NCI-H1417 (cell line): Measurements from ENCODE around the gene ZNF280A.
A peak's percentile ranks its signal among the peaks of the same experiment; 100 is the strongest.
"Not testable (repeated sequence)": the region's sequence is repeated elsewhere in the genome, so short reads cannot be mapped to it uniquely, and the experiment has no call there.

Experiments used
- DNase-seq, 3 experiments: peaks; one replicate each; lab custom pipeline; 2025; lab: John Stamatoyannopoulos, UW

The ZNF280A gene

GRCh38 chr22:22468794-22469469, 51.1 kb downstream of the ZNF280A start:
- DNase-seq: not testable (repeated sequence)

DNA sequence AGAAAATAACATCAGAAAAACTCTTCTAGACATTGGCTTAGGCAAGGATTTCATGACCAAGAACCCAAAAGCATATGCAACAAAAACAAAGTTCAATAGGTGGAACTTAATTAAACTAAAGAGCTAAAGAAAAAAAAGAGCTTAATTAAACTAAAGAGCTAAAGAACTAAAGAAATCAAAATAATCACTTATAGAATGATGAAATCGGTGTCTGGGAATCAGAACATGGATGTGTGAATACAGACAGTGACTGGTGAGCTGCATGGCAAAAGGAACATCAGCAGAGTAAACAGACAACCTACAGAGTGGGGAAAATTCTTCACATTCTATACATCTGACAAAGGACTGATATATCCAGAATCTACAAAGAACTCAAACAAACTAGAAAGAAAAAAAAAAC, 53.0 kb downstream of the ZNF280A start:
- DNase-seq: no peak

DNA sequence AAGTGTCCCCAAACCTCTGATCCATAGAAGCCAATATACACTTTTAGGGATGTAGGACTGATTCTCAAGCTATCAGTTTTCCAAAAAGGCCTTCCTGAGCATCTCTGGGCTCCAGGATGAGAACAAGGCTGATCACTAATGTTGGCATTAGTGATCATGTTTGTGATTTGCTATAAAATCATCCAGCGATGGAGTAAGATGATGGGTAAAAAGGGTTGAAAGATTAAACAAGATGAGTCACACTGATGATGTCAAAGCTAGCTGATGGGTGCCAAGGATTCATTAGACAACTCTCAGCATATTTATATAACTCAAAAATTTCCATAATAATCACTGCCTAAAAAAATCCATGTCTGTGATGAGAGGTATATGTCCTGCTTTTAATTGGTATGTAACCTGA, 54.3 kb downstream of the ZNF280A start:
- DNase-seq: no peak

- DNase-seq: no peak
Observed at GRCh38 chr22:22465094-22465602, 54.9 kb downstream of the ZNF280A start.

- DNase-seq: no peak
Observed at GRCh38 chr22:22464541-22465054, 55.5 kb downstream of the ZNF280A start.

- DNase-seq: peak; percentile 27 to 70 (median 65)
Observed at GRCh38 chr22:22463855-22464540, 56.1 kb downstream of the ZNF280A start.
